Heart right ventricle (tissue), 16 donors: ENCODE measurements around the gene HIF3A. TPM values are rescaled to one million over a fixed set of nuclear protein-coding genes. Genes with fewer than 3 reads are reported as not detected.

Experiments
- ATAC-seq, 8 donors: fragments of 200-7000 bp; cut with Tn5 transposase; one replicate each; pipeline ENCODE4 v1.9.1; 2020; ENCODE audit warnings: mild to moderate bottlenecking in 8 of 8, moderate library complexity in 8 of 8, moderate number of reproducible peaks in 1 of 8
- DNase-seq, 2 donors: peaks; one replicate each; pipeline ENCODE4 v3.0.0-alpha.2; 2020
- H3K27ac ChIP-seq, 10 donors: fragments of 200-600 bp; sonication (generic) in 2 of 10; one replicate each; pipeline versions ENCODE4 v1.5.0 to v1.8.0; 2020 to 2022; ENCODE audit warnings: mild to moderate bottlenecking in 3 of 10
- H3K27me3 ChIP-seq, 7 donors: fragments of 200-600 bp; one replicate each; pipeline ENCODE4 v1.8.0; 2021 to 2022; ENCODE audit warnings: mild to moderate bottlenecking in 2 of 7
- H3K36me3 ChIP-seq, 9 donors: fragments of 200-600 bp; sonication (generic) in 1 of 9; one replicate each; pipeline versions ENCODE4 v1.5.0 to v1.8.0; 2020 to 2022; ENCODE audit warnings: mild to moderate bottlenecking in 2 of 9
- H3K4me1 ChIP-seq, 9 donors: fragments of 200-600 bp; sonication (generic) in 1 of 9; one replicate each; pipeline versions ENCODE4 v1.5.0 to v1.8.0; 2020 to 2022; ENCODE audit warnings: mild to moderate bottlenecking in 4 of 9
- H3K4me3 ChIP-seq, 10 donors: fragments of 200-600 bp; sonication (generic) in 2 of 10; one replicate each; pipeline versions ENCODE4 v1.5.0 to v1.8.0; 2020 to 2022; ENCODE audit warnings: mild to moderate bottlenecking in 7 of 10, moderate library complexity in 2 of 10
- H3K9me3 ChIP-seq, 11 donors: fragments of 200-600 bp in 10 of 11; sonication (generic) in 2 of 11; one replicate each; pipeline versions ENCODE4 v1.5.0 to v1.8.0; 2013 to 2022; ENCODE audit warnings: mild to moderate bottlenecking in 2 of 11, control low read depth in 1 of 11, moderate library complexity in 1 of 11
- WGBS, 2 donors: extraction: QIAGEN DNeasy Blood & Tissue Kit; methylation state at CpG; one replicate each; pipeline ENCODE4 v1.1.7; 2013; ENCODE audit warnings: inconsistent platforms in 1 of 2; 5-methylcytosine and 5-hydroxymethylcytosine counted together
- intact Hi-C, 10 donors: fragments of 100-400 bp; cut with DNase I; formaldehyde crosslinking; loops; one replicate each; pipeline versions ENCODE4 v1.11.1 to v1.14.2; 2022
- long read RNA-seq, 3 donors: library from polyadenylated mRNA; unstranded; transcript quantifications; one replicate each; pipeline ENCODE4 v2.0.0, GENCODE V29; 2020 to 2021
- polyA plus RNA-seq, 2 donors: library from polyadenylated mRNA; stranded (reverse); fragments of 200-250 nt; gene quantifications; one replicate each; pipeline ENCODE4 v1.2.3, GENCODE V29; 2013
- total RNA-seq, 10 donors: library from RNA; stranded (reverse); fragmentation: NEBNext Ultra II Directional in 3 of 10; extraction: Animal tissue kit (Norgen Biotek cat#: 25700) in 3 of 10; gene quantifications; one replicate each; pipeline versions ENCODE4 v1.2.1 to v1.2.4, GENCODE V29; 2021 to 2023
- TF ChIP-seq, protein P1 (sequence below), 9 donors: fragments of 200-600 bp; sonication (generic) in 2 of 9; IDR thresholded peaks; one replicate each; pipeline versions ENCODE4 v1.5.0 to v1.8.0; 2021 to 2022; ENCODE audit warnings: antibody characterized with exemption in 9 of 9, mild to moderate bottlenecking in 5 of 9, moderate library complexity in 1 of 9
- donor health status: Arrhythmogenic right ventricular cardiomyopathy.
- donor health status: ischemic (EF 13 %, LVEDD 7.1; RV severe dilation, severe dysfunction).
- donor health status: healthy with polysubstance abuse.
- donor health status: DM: no; HTN: yes; CAD: no.
- donor health status: DM: no; HTN: no; CAD: no.
- donor health status: ischemic (EF 25% LVEDD 6.9; RV normal size, moderate dysfunction).
- donor health status: ischemic (EF 25% LVEDD 5.7; RV mildly dilated, moderate dysfunction).
- donor health status: healthy.
- donor health status: DM: yes; HTN: yes; CAD: no.
- donor health status: Ischemic cardiomyopathy.
- donor health status: ischemic (EF 35%, LVEDD 5.7; RV mildly dilated, moderate dysfunction).
- donor health status: nonischemic (EF 11% LVEDD 7.7; RV severe dilation, severe dysfunction).
- donor health status: DM: yes; HTN: yes; CAD: no.
- donor health status: PGD.
- donor health status: ischemic (EF 29% LVEDD 5.4; RV normal size, mild dysfunction).
- donor health status: nonischemic (EF 23%, LVEDD 6.1; RV moderate dilation, normal function).

HIF3A gene
- total RNA-seq = 100 to 1,000 TPM in 1 of 10 donors, 10 to 100 TPM in 9; 22.7 to 141 (median 46.4) TPM
- polyA plus RNA-seq = 100 to 1,000 TPM in 1 of 2 donors, 10 to 100 TPM in 1; 49.3 to 204 TPM
- long read RNA-seq, donor 1, full-length matches to known transcripts = 3 of 58 reads
- long read RNA-seq, donor 1, partial matches to known transcripts = 24 of 58 reads
- long read RNA-seq, donor 1, other reads (novel, unspliced or antisense) = 31 of 58 reads
- long read RNA-seq, donor 2, full-length matches to known transcripts = 5 of 91 reads
- long read RNA-seq, donor 2, partial matches to known transcripts = 38 of 91 reads
- long read RNA-seq, donor 2, other reads (novel, unspliced or antisense) = 48 of 91 reads
- long read RNA-seq, donor 3, partial matches to known transcripts = 14 of 52 reads
- long read RNA-seq, donor 3, other reads (novel, unspliced or antisense) = 35 of 52 reads

DNA sequence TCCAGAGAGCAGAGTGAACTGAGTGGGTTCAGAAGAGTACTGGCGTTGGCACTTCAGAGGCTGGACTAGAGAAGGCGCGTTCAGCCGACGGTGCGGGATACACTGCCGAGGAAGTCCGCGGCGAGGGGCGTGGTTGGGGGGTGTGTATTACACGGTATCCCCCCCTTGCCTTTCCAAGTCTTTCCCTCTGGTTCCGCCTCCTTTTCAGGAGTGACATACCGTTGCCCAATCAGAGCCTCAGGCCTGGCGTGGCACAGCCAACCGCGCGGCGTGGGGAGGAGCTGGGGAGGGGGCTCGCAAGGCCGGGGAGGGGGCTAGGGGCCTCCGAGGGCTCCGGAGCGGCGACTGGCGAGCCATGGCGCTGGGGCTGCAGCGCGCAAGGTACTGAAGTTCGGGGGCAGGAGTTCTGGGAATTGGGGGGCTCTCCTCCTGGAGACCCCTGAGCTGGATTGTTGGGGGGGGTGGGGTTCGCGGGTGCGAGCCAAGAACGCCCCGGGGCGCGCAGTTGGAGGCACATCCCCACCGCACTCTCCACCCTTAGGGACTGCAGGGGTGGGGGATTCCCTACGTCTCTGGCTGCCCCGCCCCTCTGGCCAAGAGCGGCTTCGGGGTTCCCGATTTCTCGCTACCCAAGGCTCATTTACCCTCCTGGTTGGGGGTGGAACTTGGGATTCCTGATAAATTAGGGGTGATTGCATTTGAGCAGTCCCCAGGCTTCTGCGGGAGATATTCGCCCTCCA is at the start of gene HIF3A:
Gene HIF3A, plus strand, starts transcription at position 321 of the 740 bp plus-strand sequence. Its CDS starts 35 bp downstream, at position 356.
- H3K4me1 ChIP-seq = peaks cover 13 to 55% (median 38%) of the 10 kb centered on the region in 9 donors

DNA sequence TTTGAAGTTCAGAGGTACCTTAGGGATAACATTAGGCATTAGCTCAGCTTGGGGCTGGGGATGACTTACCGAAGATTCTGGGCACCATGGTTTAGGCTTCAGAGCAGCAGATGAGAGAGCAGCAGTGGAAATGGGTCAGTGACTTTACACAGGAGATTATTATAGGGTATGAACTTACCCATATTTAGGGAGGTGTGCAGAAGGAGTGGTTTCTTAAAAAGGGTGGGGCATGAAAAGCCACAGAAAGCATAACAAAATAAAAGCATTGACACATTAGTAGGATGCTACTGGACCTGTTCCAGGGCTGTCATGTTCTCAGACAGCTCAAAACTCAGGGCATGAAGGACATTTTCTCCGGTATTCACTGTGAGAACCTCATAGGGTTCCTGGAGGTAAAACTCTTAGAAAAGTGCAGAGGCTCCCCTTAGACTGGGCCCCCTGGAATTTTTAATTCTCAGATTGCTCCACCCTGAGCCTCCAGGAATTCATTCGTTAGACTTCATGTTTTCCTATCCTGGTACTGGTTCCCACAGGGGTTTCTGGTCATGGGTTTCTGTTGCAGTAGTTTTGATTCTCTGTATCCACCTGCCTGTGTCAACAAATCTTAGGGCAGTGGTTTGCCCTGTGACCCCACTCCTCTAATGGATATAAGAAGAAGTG is 46.6 kb upstream of the HIF3A start:
- peaks cover 0 to 59% (median 23%) of the 10 kb centered on the region in 7 donors for H3K27me3 ChIP-seq
- TF ChIP-seq, protein P1, sequence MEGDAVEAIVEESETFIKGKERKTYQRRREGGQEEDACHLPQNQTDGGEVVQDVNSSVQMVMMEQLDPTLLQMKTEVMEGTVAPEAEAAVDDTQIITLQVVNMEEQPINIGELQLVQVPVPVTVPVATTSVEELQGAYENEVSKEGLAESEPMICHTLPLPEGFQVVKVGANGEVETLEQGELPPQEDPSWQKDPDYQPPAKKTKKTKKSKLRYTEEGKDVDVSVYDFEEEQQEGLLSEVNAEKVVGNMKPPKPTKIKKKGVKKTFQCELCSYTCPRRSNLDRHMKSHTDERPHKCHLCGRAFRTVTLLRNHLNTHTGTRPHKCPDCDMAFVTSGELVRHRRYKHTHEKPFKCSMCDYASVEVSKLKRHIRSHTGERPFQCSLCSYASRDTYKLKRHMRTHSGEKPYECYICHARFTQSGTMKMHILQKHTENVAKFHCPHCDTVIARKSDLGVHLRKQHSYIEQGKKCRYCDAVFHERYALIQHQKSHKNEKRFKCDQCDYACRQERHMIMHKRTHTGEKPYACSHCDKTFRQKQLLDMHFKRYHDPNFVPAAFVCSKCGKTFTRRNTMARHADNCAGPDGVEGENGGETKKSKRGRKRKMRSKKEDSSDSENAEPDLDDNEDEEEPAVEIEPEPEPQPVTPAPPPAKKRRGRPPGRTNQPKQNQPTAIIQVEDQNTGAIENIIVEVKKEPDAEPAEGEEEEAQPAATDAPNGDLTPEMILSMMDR (IDR thresholded peaks at IDR 0.05) = no peak
- ATAC-seq = no peak
- DNase-seq = no peak
- intact Hi-C loops = no loop called here
- no peaks in the 10 kb centered on the region for H3K9me3 ChIP-seq
- no peak overlapping the region for H3K4me3 ChIP-seq
- no peaks in the 10 kb centered on the region for H3K4me1 ChIP-seq
- H3K27ac ChIP-seq = no peak overlapping the region
- no peaks in the 10 kb centered on the region for H3K36me3 ChIP-seq
- WGBS, 2 donors = 62 to 63% methylated on average over 3 of the region's 3 CpGs

More for the DNA sequence above, at the start of gene HIF3A:
- H3K27me3 ChIP-seq = peaks cover 0 to 18% (median 0%) of the 10 kb centered on the region in 7 donors
- H3K4me3 ChIP-seq = peak within 1 kb of the TSS; percentile 9 to 72 (median 60)
- peak; percentile 62 to 67 for DNase-seq
- peak within 1 kb of the TSS; percentile 87 to 99 (median 96) for H3K27ac ChIP-seq
- intact Hi-C loops = loop anchor here in 1 of 10 donors (1.0 to 5.0 kb wide), 2 partner anchors 10 to 80 kb away; no protein-coding TSS in a partner anchor
- no peaks in the 10 kb centered on the region for H3K36me3 ChIP-seq
- ATAC-seq = peak in 5 of 8 donors; percentile 5 to 20 (median 9)
- H3K9me3 ChIP-seq = no peaks in the 10 kb centered on the region
- WGBS, 2 donors = 5 to 16% methylated on average over 35 to 46 of the region's 46 CpGs
- TF ChIP-seq, protein P1 (IDR thresholded peaks at IDR 0.05) = no peak

DNA sequence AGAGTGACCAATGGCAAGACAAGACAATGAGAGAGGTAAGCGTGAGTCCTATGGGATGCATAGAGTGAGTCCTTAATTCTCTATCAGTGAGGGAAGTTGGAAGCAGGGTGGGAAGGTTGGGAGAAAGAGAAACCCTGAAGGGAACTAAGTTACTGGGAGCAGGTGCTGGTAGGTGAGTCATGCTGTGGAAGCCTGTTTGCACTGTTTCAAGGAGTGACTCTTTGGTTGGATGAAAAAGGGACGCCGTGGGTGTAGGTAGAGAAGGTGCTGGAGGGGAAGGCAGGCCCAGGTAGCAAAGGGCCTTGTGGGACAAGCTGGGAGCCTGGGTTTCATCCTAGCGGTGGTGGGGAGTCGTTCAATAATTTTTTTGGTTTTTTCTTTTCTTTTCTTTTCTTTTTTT is 45.4 kb upstream of the HIF3A start:
- H3K4me1 ChIP-seq = no peaks in the 10 kb centered on the region
- H3K4me3 ChIP-seq = no peak overlapping the region
- H3K9me3 ChIP-seq = no peaks in the 10 kb centered on the region
- TF ChIP-seq, protein P1 (IDR thresholded peaks at IDR 0.05) = no peak
- no peak overlapping the region for H3K27ac ChIP-seq
- peaks cover 0 to 47% (median 15%) of the 10 kb centered on the region in 7 donors for H3K27me3 ChIP-seq
- ATAC-seq (no peak), DNase-seq (no peak)
- H3K36me3 ChIP-seq = no peaks in the 10 kb centered on the region
- 79 to 83% methylated on average over 5 of the region's 5 CpGs for WGBS, 2 donors
- intact Hi-C loops = no loop called here

DNA sequence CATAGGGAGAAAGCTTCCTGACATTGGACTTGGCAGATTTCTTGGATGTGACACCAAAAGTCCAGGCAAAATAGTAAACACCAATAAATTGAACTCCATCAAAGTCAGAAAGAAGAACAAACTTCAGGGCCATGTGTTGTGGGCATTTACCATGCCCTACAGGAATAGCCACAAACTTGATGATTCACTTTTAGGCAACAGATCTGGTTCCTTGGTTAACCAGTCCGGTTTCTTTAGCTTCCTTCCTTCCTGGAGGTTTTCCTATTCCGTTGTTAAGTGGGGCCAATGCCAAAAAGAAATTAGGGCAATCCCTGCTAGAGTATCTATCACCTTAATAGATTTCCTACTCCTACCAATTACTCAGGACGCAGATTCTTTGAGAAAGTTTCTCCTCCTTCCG is 42.1 kb upstream of the HIF3A start:
- H3K9me3 ChIP-seq = no peaks in the 10 kb centered on the region
- H3K36me3 ChIP-seq = no peaks in the 10 kb centered on the region
- WGBS, 2 donors = 66 to 73% methylated on average over 4 of the region's 4 CpGs
- H3K4me1 ChIP-seq = no peaks in the 10 kb centered on the region
- peaks cover 0 to 35% (median 17%) of the 10 kb centered on the region in 7 donors for H3K27me3 ChIP-seq
- no peak overlapping the region for H3K4me3 ChIP-seq
- ATAC-seq = no peak
- DNase-seq = no peak
- TF ChIP-seq, protein P1 (IDR thresholded peaks at IDR 0.05) = no peak
- H3K27ac ChIP-seq = no peak overlapping the region
- intact Hi-C loops = no loop called here
